Activated CD8-positive, alpha-beta memory T cell treated with anti-CD3 and anti-CD28 coated beads, Interleukin-2, amount 50 U/mL, for 1 hour (primary cell): ENCODE results near the gene PADI3.

Source experiments
- DNase-seq: peaks from one replicate; pipeline ENCODE4 v3.0.0-alpha.2; 2020; ENCODE audit errors: extremely low read depth

The PADI3 gene

DNA sequence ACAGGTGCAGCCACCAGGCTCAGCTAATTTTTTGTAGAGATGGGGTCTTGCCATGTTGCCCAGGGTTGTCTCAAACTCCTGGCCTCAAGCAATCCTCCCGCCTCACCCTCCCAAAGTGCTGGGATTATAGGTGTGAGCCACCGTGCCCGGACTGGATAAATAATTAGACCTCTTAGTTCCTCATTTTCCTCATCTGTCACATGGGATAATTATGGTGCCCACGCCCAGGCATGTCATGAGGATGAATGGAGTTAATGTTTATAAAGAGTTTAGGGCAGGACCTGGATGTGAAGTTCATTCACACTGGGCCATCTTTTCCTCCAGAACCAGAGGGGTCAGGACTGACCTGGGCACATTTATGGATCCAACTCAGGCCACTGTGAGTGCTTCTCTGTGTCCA, 23.7 kb downstream of the PADI3 start:
- no peak for DNase-seq

- no peak for DNase-seq
Measured at GRCh38 chr1:17273096-17273495, 24.2 kb downstream of the PADI3 start.

DNA sequence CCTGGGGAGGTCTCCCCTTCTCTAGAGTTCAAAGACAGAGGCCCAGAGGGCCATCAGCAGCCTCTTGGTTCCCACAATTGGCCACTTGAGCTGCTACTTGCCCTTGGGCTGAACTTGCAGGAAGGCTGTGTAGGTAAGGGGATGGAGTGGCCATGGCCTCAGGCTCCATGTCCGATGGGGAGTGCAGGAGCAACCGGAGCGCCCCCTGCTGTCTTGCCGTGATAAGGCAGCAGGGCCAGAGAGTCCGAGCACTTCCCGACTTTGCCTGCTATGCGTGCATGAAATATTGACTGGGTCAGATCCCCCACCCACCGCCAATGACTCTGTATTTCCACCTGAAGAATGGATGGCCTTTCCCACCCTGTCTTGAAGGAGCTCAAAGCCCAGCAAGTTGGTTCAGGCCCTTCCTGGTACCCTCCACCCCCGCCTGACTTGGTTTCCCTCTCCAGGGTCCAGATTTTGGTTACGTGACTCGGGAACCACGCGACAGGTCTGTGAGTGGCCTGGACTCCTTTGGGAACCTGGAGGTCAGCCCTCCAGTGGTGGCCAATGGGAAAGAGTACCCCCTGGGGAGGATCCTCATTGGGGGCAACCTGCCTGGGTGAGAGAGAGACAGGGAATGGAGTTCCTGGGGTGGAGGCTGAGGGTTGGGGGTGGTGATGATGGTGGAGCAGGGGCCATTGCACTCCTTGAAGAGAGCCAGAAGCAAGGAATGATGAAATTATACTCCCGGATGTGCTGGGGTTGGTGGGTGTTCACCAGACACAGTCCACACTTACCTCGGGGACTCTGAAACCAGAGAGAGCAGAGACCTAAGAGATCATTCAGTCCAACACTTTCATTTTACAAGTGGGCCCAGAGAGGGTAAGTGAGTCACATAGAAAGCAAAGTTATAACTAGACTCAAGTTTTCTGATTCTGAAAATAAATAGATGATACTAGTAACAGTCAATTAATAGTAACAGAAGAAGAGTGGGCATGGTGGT, 25.6 kb downstream of the PADI3 start:
- no peak for DNase-seq

DNA sequence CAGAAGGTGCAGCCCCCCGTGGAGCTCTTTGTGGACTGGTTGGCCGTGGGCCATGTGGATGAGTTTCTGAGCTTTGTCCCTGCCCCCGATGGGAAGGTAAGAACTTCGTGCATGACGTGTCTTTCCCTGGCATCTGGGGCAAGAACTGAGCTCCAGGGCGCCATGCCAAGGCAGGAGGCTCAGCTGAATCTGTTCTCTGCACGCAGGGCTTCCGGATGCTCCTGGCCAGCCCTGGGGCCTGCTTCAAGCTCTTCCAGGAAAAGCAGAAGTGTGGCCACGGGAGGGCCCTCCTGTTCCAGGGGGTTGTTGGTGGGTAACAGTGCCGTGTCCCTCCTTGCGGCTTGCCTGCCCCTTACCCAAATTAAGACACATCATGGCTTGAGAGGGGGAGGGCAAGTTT, 27.7 kb downstream of the PADI3 start:
- no peak for DNase-seq

- no peak for DNase-seq
Measured at GRCh38 chr1:17277511-17278159, 28.7 kb downstream of the PADI3 start.

- no peak for DNase-seq
Measured at GRCh38 chr1:17278996-17279830, 30.3 kb downstream of the PADI3 start.

- DNase-seq: no peak
Measured at GRCh38 chr1:17280436-17280835, 31.5 kb downstream of the PADI3 start.

GRCh38 chr1:17280894-17281293, 32.0 kb downstream of the PADI3 start:
- DNase-seq: no peak

DNA sequence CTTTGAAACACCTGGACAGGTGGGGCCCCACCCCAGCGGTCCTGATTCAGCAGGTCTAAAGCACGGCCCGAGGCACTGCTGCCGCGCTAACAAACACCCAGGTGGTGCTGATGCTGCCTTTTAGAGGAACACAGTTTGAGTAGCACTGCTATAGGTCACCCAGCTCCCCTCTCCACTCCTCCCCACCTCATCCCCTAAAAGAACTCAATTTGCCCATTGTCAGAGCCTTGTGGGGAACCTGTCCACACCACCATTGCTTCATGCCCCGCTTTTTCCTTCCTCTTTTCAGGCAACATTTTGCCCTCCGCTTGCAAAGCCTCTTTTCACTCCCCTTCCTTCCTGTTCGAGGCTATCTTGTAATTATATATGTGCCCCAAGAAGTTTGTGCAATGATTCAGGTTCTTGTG, 32.9 kb downstream of the PADI3 start:
- DNase-seq: no peak

DNA sequence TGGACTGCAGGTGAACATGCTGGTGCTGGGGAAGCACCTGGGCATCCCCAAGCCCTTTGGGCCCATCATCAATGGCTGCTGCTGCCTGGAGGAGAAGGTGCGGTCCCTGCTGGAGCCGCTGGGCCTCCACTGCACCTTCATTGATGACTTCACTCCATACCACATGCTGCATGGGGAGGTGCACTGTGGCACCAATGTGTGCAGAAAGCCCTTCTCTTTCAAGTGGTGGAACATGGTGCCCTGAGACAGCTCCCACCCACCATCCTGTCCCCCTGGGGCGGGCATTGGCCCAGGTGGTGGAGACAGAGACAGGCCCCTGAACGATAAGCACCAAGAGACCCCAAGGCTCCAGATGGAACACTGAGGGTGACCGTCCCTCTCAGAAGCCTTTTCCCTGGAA, 33.9 kb downstream of the PADI3 start:
- no peak for DNase-seq

DNA sequence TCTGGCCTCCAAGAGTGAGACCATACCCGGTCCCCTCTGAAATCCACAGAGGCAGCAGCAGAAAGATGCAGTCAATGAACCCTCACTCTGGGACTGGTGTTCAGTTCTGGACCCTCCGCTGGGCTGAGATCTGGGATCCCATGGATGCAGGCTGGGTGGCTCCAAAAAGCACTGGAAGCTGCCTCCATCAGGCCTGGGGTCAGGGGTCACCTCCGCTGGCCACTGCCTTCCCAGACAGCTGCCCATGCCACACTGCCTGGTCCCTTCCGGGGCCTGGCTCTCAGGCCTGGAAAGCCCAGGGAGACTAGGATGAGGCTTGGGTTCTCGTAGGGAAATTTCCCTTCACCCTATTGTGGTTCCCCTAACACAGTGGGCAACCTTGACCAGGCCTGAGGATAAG, 37.7 kb downstream of the PADI3 start:
- DNase-seq: no peak

DNA sequence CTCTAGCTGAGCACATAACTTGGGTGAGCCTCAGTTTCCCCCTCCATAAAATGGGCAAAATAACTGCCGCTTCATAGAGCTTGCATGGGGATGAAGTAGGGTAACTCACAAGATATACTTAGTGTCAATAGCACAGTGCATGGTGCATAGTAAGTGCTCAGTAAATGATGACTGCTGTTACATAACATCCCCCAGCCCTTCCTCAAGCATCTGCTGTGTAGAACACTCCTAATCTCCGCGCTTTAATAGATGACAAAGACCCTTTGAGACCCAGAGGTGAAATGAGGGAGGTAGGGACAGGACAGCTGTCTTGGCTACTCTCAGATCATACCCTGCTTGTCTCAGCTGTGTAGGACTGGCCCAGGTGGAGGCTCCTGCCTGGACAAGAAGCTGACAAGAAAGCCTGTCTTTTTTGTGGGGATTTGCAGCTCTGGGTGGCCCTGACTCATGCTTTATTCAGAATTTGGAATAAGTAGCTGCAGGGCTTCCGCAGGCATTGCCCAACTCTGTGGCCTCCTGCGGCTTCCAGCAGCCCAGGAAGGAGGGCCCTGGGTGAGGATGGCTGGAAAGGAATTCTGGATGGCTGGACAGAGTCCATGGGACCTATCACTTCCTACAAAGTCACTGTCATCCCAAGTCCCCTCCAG, 38.4 kb downstream of the PADI3 start:
- no peak for DNase-seq

GRCh38 chr1:17289721-17290120, 40.8 kb downstream of the PADI3 start:
- no peak for DNase-seq

- DNase-seq: no peak
Measured at GRCh38 chr1:17290553-17290952, 41.7 kb downstream of the PADI3 start.

DNA sequence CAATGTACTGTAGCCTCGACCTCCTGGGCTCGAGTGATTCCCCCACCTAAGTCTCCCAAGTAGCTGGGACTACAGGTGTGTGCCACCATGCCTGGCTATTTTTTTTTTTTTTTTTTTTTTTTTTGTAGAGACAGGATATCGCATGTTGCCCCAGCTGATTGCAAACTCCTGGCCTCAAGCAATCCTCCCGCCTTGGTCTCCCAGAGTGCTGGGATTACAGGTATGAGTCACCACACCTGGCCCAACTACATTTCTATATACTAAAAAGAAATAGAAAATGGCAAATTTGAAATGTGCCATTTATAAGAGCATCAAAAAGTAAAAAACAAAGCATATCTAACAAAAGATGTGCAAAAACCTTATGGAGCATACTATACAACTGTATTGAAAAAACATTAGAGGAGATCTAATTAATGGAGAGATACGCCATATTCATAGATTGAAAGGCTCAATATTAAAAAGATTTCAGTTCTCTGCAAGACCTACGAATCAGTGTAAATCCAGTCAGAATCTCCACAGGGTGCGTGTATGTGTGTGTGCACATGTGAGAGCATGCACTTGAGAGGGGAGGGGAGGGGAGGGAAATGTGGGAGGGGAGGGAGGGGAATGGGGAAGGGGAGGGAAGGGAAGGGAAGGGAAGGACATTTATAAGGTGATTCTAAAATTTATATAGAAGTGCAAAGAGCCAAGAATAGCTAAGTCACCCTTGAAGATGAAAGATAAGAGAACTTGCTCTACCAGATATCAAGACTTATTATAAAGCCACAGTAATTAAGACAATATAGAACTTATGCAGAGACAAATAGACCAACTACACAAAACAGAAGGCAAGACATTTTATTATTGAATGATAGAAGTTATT, 43.6 kb downstream of the PADI3 start:
- no peak for DNase-seq

DNA sequence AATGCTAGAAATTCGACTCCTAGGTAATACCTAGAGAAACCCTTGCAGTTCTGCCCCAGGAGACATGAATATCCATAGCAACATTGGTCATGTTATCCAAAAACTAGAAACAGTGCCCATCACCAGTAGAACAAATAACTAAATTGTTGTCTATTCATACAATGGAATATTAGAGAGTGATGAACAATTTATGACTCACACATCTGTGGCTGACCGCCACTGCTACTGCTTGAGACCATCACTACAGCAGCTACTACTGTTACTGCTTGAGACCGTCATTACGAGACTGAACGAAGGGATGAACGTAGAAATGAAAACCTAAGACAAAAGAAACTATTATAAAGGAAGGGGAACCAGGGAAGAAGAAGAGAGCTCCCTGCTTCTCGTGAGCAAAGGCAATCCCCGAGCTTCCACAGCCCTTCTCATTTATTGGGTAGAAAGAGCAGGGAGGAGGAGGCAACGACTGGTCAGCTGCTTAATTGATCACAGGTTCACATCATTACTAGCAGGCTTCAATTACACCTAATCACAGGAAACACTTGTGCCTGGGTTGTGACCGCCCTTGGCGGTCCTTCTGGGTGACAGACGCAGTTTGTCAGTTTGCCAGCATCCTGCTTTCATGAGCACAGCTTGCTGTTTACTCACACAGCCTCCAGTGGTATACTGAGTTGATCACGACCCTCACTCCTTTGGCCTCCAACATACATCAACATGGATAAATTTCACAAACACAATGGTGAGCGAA, 45.0 kb downstream of the PADI3 start:
- no peak for DNase-seq

DNA sequence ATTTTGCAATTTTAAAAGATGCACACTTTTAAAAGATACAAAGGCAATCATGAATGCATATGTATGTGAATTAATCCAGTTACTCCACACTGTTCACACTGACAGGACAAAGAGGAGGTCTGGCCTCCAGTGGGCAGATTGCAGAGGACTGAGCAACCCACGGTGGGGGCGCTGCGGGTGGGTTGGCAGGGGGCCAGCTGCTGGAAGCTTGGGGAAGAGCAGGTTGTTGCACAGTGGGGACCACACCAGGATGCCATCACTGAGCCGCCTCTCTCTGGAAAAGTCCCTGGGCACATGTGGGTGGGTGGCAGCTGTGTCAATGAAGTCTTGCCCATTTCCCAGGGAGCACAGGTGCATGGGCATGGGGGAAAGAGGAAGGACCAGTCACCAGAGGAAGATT, 46.4 kb downstream of the PADI3 start:
- no peak for DNase-seq

- DNase-seq: no peak
Measured at GRCh38 chr1:17296086-17296485, 47.2 kb downstream of the PADI3 start.

DNA sequence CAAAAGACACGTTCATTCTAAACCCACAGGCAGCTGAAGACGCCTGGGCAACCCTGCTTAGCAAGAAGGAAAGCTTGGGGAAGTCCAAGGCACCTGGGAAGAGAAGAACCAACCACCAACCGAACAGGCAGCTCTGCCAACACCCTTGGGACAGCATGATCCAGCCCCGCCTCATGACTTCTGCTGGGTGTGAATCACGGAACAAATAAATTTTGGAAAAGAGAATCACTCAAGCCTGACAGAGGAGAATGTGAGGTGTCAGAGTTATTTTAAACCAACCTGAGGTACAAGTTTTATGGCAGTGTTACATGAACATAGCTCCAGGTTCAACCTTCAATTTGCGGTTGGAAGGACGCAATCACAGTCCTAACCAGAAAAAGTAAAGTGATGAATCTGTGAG, 49.1 kb downstream of the PADI3 start:
- DNase-seq: no peak

GRCh38 chr1:17301767-17302166, 52.9 kb downstream of the PADI3 start:
- no peak for DNase-seq
